HEK293 (cell line): ENCODE measurements around the gene FKBP8.

Experiments
- CTCF ChIP-seq: fragments of 450-650 bp; formaldehyde crosslinking; IDR thresholded peaks from 2 replicates; pipeline ENCODE4 v1.5.1; 2016; ENCODE audit warnings: missing biosample characterization, missing genetic modification characterization
- YY1 ChIP-seq: fragments of 450-650 bp; formaldehyde crosslinking; IDR thresholded peaks from 2 replicates; pipeline ENCODE4 v1.5.1; 2018; ENCODE audit warnings: missing biosample characterization, missing genetic modification characterization
- ZNF121 ChIP-seq: fragments of 450-650 bp; formaldehyde crosslinking; IDR thresholded peaks from 2 replicates; pipeline ENCODE4 v1.5.1; 2016; ENCODE audit warnings: missing biosample characterization, missing genetic modification characterization
- ZNF155 ChIP-seq: fragments of 450-650 bp; formaldehyde crosslinking; IDR thresholded peaks from 2 replicates; pipeline ENCODE4 v1.5.1; 2016; ENCODE audit warnings: missing biosample characterization, missing genetic modification characterization
- ZNF2 ChIP-seq: fragments of 450-650 bp; formaldehyde crosslinking; IDR thresholded peaks from 2 replicates; pipeline ENCODE4 v1.5.1; 2016; ENCODE audit warnings: missing biosample characterization, missing genetic modification characterization
- ZNF747 ChIP-seq: fragments of 450-650 bp; formaldehyde crosslinking; IDR thresholded peaks from 2 replicates; pipeline ENCODE4 v1.5.1; 2016; ENCODE audit warnings: missing biosample characterization, missing genetic modification characterization

DNA sequence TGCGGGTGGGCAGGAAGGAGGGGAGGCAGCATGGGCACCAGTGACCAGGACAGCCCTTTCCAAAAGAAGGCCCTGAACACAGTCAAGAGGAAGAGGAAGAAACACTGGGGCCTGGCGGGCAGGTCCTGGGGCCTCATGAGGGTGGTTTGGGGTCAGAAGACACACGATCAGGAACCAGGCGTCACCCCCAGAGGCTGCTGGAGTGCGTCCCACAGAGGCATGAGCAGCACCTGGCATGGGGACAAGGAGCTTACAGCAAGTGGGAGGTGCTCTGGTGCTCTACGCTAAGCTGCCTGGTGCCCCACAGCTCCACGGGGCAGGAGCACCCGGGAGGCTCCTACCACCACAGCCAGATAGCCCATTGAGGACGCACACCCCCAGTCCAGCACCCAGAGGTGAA is 41.5 kb downstream of the FKBP8 start:
- TF ChIP-seq ZNF2 (tag by site-specific recombination) (no peak), ZNF747 (tag by site-specific recombination) (no peak), ZNF155 (no peak), ZNF121 (tag by site-specific recombination) (no peak), YY1 (no peak), CTCF (tag by site-specific recombination) (no peak)
